Neural cell (in vitro differentiated cells): ENCODE results near the gene MOGAT1. TPM values are rescaled to one million over a fixed set of nuclear protein-coding genes. Genes with fewer than 3 reads are reported as not detected.

Source experiments
- H2AFZ ChIP-seq: fragments of 200-600, 300-800 bp; sonication (generic), shearing (Covaris generic); 2 replicates; pipeline ENCODE4 v1.6.0; 2014; ENCODE audit warnings: low read depth, mild to moderate bottlenecking, antibody characterized with exemption, low read length, moderate library complexity
- H3F3A ChIP-seq: fragments of 200-600 bp; shearing (Covaris generic); 2 replicates; pipeline ENCODE4 v1.6.1; 2016; ENCODE audit warnings: mild to moderate bottlenecking, moderate library complexity, mixed read lengths, antibody characterized with exemption, low read length; ENCODE audit not compliant: insufficient read depth, poor library complexity, severe bottlenecking
- H3K27ac ChIP-seq: fragments of 200-600, 300-800 bp; sonication (generic), shearing (Covaris generic); 2 replicates; pipeline ENCODE4 v1.5.1; 2014; ENCODE audit warnings: mild to moderate bottlenecking, low read length, moderate library complexity
- H3K27me3 ChIP-seq: fragments of 300-800, 200-600 bp; sonication (generic), shearing (Covaris generic); 2 replicates; pipeline ENCODE4 v1.6.0; 2014; ENCODE audit warnings: mild to moderate bottlenecking, low read depth, low read length, moderate library complexity; ENCODE audit not compliant: insufficient read depth
- H3K36me3 ChIP-seq: fragments of 300-800, 200-600 bp; sonication (generic), shearing (Covaris generic); 2 replicates; pipeline ENCODE4 v1.5.1; 2014; ENCODE audit warnings: mild to moderate bottlenecking, antibody characterized with exemption, low read length, moderate library complexity; ENCODE audit not compliant: insufficient read depth
- H3K4me2 ChIP-seq: fragments of 300-800, 200-600 bp; sonication (generic), shearing (Covaris generic); 2 replicates; pipeline ENCODE4 v1.6.0; 2014; ENCODE audit warnings: mild to moderate bottlenecking, low read length
- H3K4me3 ChIP-seq: fragments of 300-800, 200-600 bp; sonication (generic), shearing (Covaris generic); 2 replicates; pipeline ENCODE4 v1.5.1; 2014; ENCODE audit warnings: mild to moderate bottlenecking, low read length, moderate library complexity
- H3K79me2 ChIP-seq: fragments of 200-600 bp; shearing (Covaris generic); replicated peaks from 2 replicates; pipeline ENCODE4 v1.6.0; 2014; ENCODE audit warnings: mild to moderate bottlenecking, low read length, moderate library complexity; ENCODE audit not compliant: insufficient read depth
- H3K9ac ChIP-seq: fragments of 300-800, 200-600 bp; sonication (generic), shearing (Covaris generic); 2 replicates; pipeline ENCODE4 v1.6.1; 2016; ENCODE audit warnings: mild to moderate bottlenecking, low read length, mixed read lengths
- H3K9me2 ChIP-seq: fragments of 200-600 bp; shearing (Covaris generic); 2 replicates; pipeline ENCODE4 v1.6.1; 2016; ENCODE audit warnings: mild to moderate bottlenecking, low read length, mixed read lengths; ENCODE audit not compliant: insufficient read depth
- H3K9me3 ChIP-seq: fragments of 200-600, 300-800 bp; sonication (generic), shearing (Covaris generic); 2 replicates; pipeline ENCODE4 v1.6.1; 2016; ENCODE audit warnings: mild to moderate bottlenecking, mixed run types, low read length, moderate library complexity, mixed read lengths
- H4K20me1 ChIP-seq: fragments of 200-600 bp; shearing (Covaris generic); 2 replicates; pipeline ENCODE4 v1.6.1; 2016; ENCODE audit warnings: mild to moderate bottlenecking, mixed run types; ENCODE audit not compliant: insufficient read depth
- CTCF ChIP-seq: fragments of 450-650 bp; IDR thresholded peaks from 2 replicates; pipeline ENCODE4 v1.5.1; 2014; ENCODE audit warnings: antibody characterized with exemption, mild to moderate bottlenecking, moderate library complexity; ENCODE audit not compliant: poor library complexity, severe bottlenecking
- EP300 ChIP-seq: fragments of 450-650 bp; conservative IDR thresholded peaks from 2 replicates; pipeline ENCODE4 v1.6.1; 2014; ENCODE audit warnings: antibody characterized with exemption, mild to moderate bottlenecking, moderate library complexity; ENCODE audit not compliant: poor library complexity, severe bottlenecking
- EZH2 ChIP-seq: fragments of 200-600, 300-800 bp; shearing (Covaris generic), sonication (generic); IDR thresholded peaks from 2 replicates; pipeline ENCODE4 v1.6.1; 2014; ENCODE audit warnings: antibody characterized with exemption, low read length, borderline replicate concordance, mild to moderate bottlenecking; ENCODE audit not compliant: insufficient read depth, poor library complexity, severe bottlenecking
- POLR2AphosphoS5 ChIP-seq: IDR thresholded peaks from 2 replicates; pipeline ENCODE4 v1.6.1; 2012
- RAD21 ChIP-seq: fragments of 450-650 bp; conservative IDR thresholded peaks from 2 replicates; pipeline ENCODE4 v1.6.1; 2014; ENCODE audit warnings: antibody characterized with exemption, mild to moderate bottlenecking, moderate library complexity
- REST ChIP-seq: IDR thresholded peaks from 2 replicates; pipeline ENCODE4 v1.6.1; 2012; ENCODE audit warnings: borderline replicate concordance
- SMC3 ChIP-seq: fragments of 450-650 bp; conservative IDR thresholded peaks from 2 replicates; pipeline ENCODE4 v1.6.1; 2014; ENCODE audit warnings: antibody characterized with exemption, mild to moderate bottlenecking, moderate library complexity; ENCODE audit not compliant: poor library complexity
- TAF1 ChIP-seq: IDR thresholded peaks from 2 replicates; pipeline ENCODE4 v1.6.1; 2012; ENCODE audit warnings: low read depth
- polyA plus RNA-seq: library from polyadenylated mRNA; depleted of rRNA; stranded (reverse); fragments of >200 nt; gene quantifications from 2 replicates; pipeline ENCODE4 v1.2.3, GENCODE V29; 2014

Gene MOGAT1
- polyA plus RNA-seq, 1 donor from 2014 or later: not detected

- H3K27ac ChIP-seq: no peak overlapping the region
- no peak overlapping the region for H2AFZ ChIP-seq
- H3K4me3 ChIP-seq: no peak overlapping the region
- H3F3A ChIP-seq: no peaks in the 10 kb centered on the region
- H3K36me3 ChIP-seq: no peaks in the 10 kb centered on the region
- no peaks in the 10 kb centered on the region for H4K20me1 ChIP-seq
- no peaks in the 10 kb centered on the region for H3K79me2 ChIP-seq
- no peaks in the 10 kb centered on the region for H3K9me2 ChIP-seq
- H3K9ac ChIP-seq: no peak overlapping the region
- H3K27me3 ChIP-seq: no peaks in the 10 kb centered on the region
- TF ChIP-seq SMC3: no peak
- H3K9me3 ChIP-seq: no peaks in the 10 kb centered on the region
- H3K4me2 ChIP-seq: no peak overlapping the region
These were observed 84.9 kb downstream of the MOGAT1 start for GRCh38 chr2:222756362-222756831.

GRCh38 chr2:222756951-222757650 is 85.6 kb downstream of the MOGAT1 start:
- no peaks in the 10 kb centered on the region for H3K79me2 ChIP-seq
- no peaks in the 10 kb centered on the region for H3F3A ChIP-seq
- no peaks in the 10 kb centered on the region for H3K27me3 ChIP-seq
- no peak overlapping the region for H2AFZ ChIP-seq
- no peak overlapping the region for H3K27ac ChIP-seq
- TF ChIP-seq EP300: no peak
- no peak for TF ChIP-seq REST
- TF ChIP-seq TAF1: no peak
- no peak for TF ChIP-seq POLR2AphosphoS5
- TF ChIP-seq EZH2: no peak
- TF ChIP-seq CTCF: no peak
- TF ChIP-seq RAD21: no peak
- TF ChIP-seq SMC3: no peak
- no peaks in the 10 kb centered on the region for H3K9me3 ChIP-seq
- no peak overlapping the region for H3K4me2 ChIP-seq
- H3K9me2 ChIP-seq: no peaks in the 10 kb centered on the region
- H3K9ac ChIP-seq: no peak overlapping the region
- H3K36me3 ChIP-seq: no peaks in the 10 kb centered on the region
- H4K20me1 ChIP-seq: no peaks in the 10 kb centered on the region
- H3K4me3 ChIP-seq: no peak overlapping the region

Other genes starting within 250 kb of the MOGAT1 start
- 0.30 and 0.38 TPM in 2 replicates for gene SGPP2, start 247.1 kb upstream of the MOGAT1 start, polyA plus RNA-seq
- 15.2 and 15.3 TPM in 2 replicates for gene FARSB, start 15.6 kb upstream of the MOGAT1 start, polyA plus RNA-seq
- 117 and 119 TPM in 2 replicates for gene ACSL3, start 189.4 kb downstream of the MOGAT1 start, polyA plus RNA-seq